Measurements from ENCODE around the gene KRTAP13-3. TPM values are rescaled to one million over a fixed set of nuclear protein-coding genes. Genes with fewer than 3 reads are reported as not detected.

The KRTAP13-3 gene, protein sequence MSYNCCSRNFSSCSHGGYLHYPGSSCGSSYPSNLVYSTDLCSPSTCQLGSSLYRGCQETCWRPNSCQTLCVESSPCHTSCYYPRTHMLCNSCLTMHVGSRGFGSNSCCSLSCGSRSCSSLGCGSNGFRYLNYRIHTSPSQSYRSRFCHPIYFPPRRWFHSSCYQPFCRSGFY
- not detected for polyA plus RNA-seq (ENCODE audit: insufficient read depth in 1 of 5, insufficient read length in 5 of 5, low replicate concordance in 1 of 5)
- long read RNA-seq, donor 1: 0 reads
- long read RNA-seq, donor 2: 0 reads
- long read RNA-seq, donor 3: 0 reads
- long read RNA-seq, donor 4: 0 reads
- long read RNA-seq, donor 5: 0 reads
- long read RNA-seq, donor 6: 0 reads
- long read RNA-seq, donor 7: 0 reads
- long read RNA-seq, donor 8: 0 reads

- DNase-seq: no peak
Measured at GRCh38 chr21:30425826-30426225, at the start of gene KRTAP13-3. KRTAP13-3 (minus strand) TSS chr21:30425926; CDS start chr21:30425912, 14 bp downstream.

DNA sequence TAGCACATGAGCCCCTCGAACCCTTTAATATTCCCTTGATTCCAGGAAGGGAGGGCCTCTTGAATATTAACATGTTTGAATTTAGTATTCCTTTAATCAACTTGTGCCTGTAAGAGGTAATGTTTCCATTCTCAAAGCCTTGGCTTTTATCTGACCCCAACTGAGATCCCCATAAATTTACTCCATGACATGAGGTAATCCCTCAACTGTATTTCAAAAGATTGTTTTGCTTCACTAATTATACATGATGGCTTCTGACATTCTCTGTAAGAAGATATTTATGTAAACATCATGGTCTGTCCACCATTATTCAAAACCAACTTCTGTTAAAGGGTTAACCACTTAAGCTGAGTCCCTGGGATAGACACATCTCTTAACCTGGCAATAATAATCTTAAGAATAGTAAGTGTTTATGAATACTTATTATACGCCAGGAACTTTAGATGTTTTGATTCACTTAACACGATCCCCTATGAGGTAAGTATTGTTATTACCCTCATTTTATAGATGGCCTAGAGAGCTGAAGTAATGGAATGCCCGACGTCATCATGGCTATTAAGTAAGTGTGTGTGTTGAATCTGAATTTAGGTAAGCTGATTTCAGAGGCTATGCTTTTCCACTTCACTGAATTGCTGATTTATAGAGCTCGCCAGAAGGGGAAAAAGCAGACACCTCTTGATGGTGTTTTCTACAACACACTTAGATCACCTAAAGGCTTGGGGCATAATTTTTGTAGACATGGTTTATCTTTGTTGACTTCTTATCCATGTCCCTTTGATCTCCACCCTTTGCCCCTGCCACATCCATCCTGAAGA lies 43.4 kb upstream of the KRTAP13-3 start:
- DNase-seq: no peak

DNA sequence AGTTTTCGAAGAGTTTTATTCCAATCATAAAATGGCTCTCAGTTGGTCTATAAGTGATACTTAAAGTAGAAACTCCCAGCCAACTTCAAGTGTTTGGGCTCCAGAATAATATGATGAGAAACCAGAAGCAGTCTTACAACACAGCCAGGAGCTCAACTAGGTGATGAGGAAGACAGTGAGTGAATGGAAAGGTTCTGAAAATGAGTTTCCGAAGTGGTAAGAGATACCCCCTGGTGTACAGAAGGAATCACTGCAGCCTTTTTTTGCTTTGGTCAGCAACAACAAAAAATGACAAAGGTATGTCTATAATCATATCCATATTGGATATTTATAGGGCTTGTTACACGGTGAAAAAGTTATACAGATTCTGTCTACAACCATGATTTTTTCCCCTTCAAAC lies 38.0 kb upstream of the KRTAP13-3 start:
- no peak for DNase-seq

- no peak for DNase-seq
Measured at GRCh38 chr21:30448514-30448913, 22.8 kb upstream of the KRTAP13-3 start.

DNA sequence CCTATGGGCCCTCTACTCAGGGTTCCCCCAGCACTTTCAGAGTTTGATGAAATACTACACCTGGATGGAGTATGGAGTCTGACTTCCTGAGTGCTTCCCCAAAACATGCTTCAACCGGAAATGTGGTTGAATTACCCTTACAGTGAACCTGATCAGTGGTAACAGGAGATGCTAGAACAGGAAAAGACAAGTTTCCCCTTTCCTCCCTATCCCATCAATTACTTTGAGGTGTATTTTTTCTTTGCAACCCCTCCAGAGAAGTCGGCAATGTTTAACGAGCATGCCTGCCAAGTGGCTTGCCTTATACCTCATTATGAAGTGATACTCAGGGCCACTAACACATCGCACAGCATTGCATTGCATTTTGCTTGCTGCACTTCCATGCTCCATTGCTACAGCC lies 21.3 kb upstream of the KRTAP13-3 start:
- DNase-seq: no peak

GRCh38 chr21:30444204-30444603 lies 18.5 kb upstream of the KRTAP13-3 start:
- DNase-seq: no peak

DNA sequence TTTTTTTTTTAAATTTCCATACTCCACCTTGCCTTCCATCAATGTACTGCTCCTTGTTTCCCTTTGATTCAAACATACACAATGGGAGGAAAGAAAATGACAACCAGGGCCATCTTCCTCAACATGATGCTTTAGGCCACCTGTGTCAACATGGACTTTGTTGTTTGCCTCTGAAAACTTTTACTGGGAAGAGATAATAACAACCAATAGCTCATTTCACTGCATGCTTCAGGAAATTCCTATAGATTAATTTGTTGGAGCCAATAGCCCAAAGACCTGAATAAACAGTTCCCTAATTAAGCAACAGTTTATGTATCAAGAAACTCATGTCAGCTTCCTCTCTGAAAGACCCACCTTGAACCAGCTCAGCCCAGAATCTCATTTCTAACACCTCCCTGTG lies 17.5 kb upstream of the KRTAP13-3 start:
- no peak for DNase-seq

GRCh38 chr21:30439975-30440374 lies 14.2 kb upstream of the KRTAP13-3 start, which contains the start of gene KRTAP15-1:
KRTAP15-1 (plus strand) TSS chr21:30440275; CDS start chr21:30440328, 53 bp downstream.
- DNase-seq: no peak

GRCh38 chr21:30437010-30437565 lies 11.4 kb upstream of the KRTAP13-3 start:
- no peak for DNase-seq

GRCh38 chr21:30434033-30434631 lies 8.4 kb upstream of the KRTAP13-3 start:
- DNase-seq: peak in 1 of 2 donors; percentile 3

- no peak for DNase-seq
Measured at GRCh38 chr21:30430170-30430655, 4.5 kb upstream of the KRTAP13-3 start, which contains the start of gene KRTAP13-4. KRTAP13-4 (plus strand) TSS chr21:30430220; CDS start chr21:30430276, 56 bp downstream.

DNA sequence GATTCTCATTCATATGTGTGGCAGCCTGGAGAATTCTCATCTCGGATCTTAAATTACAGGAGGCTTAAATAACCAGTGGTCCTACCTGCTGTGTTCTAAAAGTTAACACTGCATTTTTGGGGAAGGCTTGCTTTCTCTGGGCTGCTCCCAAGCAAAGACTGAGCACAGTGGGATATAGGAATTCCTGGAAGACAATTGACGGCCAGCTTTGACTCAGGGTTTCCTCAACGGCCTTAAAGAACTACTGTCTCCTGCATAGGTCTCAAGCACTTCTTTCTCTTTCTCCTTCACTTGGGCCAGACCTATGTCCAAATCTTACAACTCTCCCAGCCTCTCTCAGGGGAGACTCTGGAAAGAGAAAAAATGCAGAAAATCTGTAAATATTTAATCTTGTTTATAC lies 1.0 kb upstream of the KRTAP13-3 start:
- DNase-seq: no peak

DNA sequence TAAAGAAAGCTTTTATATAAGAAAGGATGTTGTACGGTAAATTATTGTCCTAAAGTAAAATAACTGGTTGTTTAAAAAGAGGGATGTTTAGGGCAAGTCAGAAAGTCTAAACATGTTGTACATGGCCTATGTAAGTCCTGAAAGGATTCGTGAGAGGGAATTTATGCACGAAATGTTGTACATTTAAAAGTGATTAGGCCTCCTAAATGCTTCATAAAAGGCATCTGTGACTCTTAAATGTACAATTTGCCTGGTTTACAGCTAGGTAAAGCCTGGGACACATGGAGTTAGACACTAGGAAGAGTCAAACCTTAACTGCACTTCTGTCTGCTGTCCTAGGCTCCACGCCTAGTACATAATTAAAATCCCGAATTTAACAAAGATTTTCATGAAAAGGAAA lies 9.7 kb downstream of the KRTAP13-3 start:
- no peak for DNase-seq

- peak; percentile 4 to 7 for DNase-seq
Measured at GRCh38 chr21:30408782-30409494, 16.8 kb downstream of the KRTAP13-3 start.

- DNase-seq: no peak
Measured at GRCh38 chr21:30395731-30396130, 30.0 kb downstream of the KRTAP13-3 start, which contains the start of gene KRTAP13-1. KRTAP13-1 (plus strand) TSS chr21:30396031; CDS start chr21:30396087, 56 bp downstream.

DNA sequence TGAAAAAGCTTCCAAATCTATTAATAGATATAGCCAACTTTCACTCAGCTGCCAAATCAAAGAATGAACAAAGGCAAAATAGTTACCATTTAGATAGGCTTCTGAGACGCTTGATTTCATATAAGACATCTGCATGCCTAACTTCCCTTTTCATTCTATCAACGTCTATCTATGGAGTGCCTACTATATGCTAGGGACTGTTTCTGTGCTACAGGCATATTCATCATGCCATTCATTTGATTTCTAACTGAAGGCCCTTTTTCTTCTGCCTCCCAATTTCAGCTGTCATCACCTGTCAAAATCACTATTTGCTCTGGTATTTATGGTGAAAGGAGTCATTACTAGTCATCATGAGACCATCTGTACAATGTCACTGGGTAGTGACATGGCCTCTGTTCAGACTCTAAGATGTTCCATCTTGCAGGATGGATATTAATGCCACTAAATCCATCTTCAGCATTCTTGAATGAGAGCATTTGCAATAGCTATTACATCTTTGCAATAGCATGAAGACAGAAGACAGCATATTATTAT lies 34.2 kb downstream of the KRTAP13-3 start:
- no peak for DNase-seq

GRCh38 chr21:30382201-30382600 lies 43.5 kb downstream of the KRTAP13-3 start:
- no peak for DNase-seq
